GM12878 (cell line): ENCODE data around the gene PAK6. TPM values are rescaled to one million over a fixed set of nuclear protein-coding genes. Genes with fewer than 3 reads are reported as not detected.

Experiments
- ATAC-seq: fragments of 200-7000 bp; cut with Tn5 transposase; 3 replicates; pipeline ENCODE4 v1.9.1; 2020; ENCODE audit warnings: mild to moderate bottlenecking, moderate library complexity
- BruUV-seq: library from RNA; stranded (reverse); fragments of 400-500 nt; replicated peaks from 2 replicates; lab custom pipeline; 2021; lab: Mats Ljungman, UMichigan
- CTCF ChIA-PET: fragments of 300-600 bp; sonication (Branson Sonifier 250); formaldehyde crosslinking; extraction: SDS; loops from one replicate; lab custom pipeline; 2021; ENCODE audit warnings: inconsistent platforms; lab: Yijun Ruan, JAX
- POLR2A ChIA-PET: fragments of 350-600 bp; formaldehyde crosslinking; extraction: SDS; loops from one replicate; lab custom pipeline; 2021; ENCODE audit warnings: inconsistent platforms; lab: Charles Lee
- RAD21 ChIA-PET: fragments of 300-600 bp; sonication (Branson Sonifier 250); formaldehyde crosslinking; loops from one replicate; lab custom pipeline; 2023; ENCODE audit warnings: antibody characterized with exemption; ENCODE audit not compliant: unreplicated experiment; lab: Charles Lee
- SMC1A ChIA-PET: fragments of 300-600 bp; sonication (Branson Sonifier 250); formaldehyde crosslinking; loops from one replicate; lab custom pipeline; 2023; ENCODE audit not compliant: unreplicated experiment, uncharacterized antibody; lab: Charles Lee
- DNase-seq: peaks from one replicate; pipeline ENCODE4 v3.0.0-alpha.2; 2011; ENCODE audit warnings: low read depth, low spot score
- FAIRE-seq: peaks from 3 replicates; lab custom pipeline; 2011; peaks lifted over from hg19 to GRCh38; lab: Jason Lieb, UNC
- H2AFZ ChIP-seq: 2 replicates; pipeline ENCODE4 v1.6.0; 2011; ENCODE audit warnings: low read depth, low read length, control low read depth; ENCODE audit not compliant: control insufficient read depth
- H3K27ac ChIP-seq: 2 replicates; pipeline ENCODE4 v1.5.1; 2011; ENCODE audit warnings: control low read depth; ENCODE audit not compliant: control insufficient read depth, insufficient read depth
- H3K27me3 ChIP-seq, 2 experiments: replicated peaks in 1 of 2; 2 replicates each; pipeline versions ENCODE4 v1.6.0 to v1.6.1; 2011; ENCODE audit warnings: low read length in 1 of 2; ENCODE audit not compliant: control insufficient read depth in 2 of 2, insufficient read depth in 2 of 2
- H3K36me3 ChIP-seq, 2 experiments: 2 replicates each; pipeline ENCODE4 v1.5.1; 2011; ENCODE audit warnings: low read length in 1 of 2; ENCODE audit not compliant: control insufficient read depth in 2 of 2, insufficient read depth in 2 of 2
- H3K4me1 ChIP-seq: 2 replicates; pipeline ENCODE4 v1.6.1; 2011; ENCODE audit warnings: mild to moderate bottlenecking, low read length, moderate library complexity, mixed read lengths; ENCODE audit not compliant: control insufficient read depth, insufficient read depth
- H3K4me2 ChIP-seq: 2 replicates; pipeline ENCODE4 v1.6.0; 2011; ENCODE audit warnings: control low read depth; ENCODE audit not compliant: control insufficient read depth, insufficient read depth
- H3K4me3 ChIP-seq: fragments of 200-600 bp; sonication (generic); 2 replicates; pipeline ENCODE4 v1.5.1; 2016
- H3K79me2 ChIP-seq: 2 replicates; pipeline ENCODE4 v1.6.0; 2011; ENCODE audit warnings: low read length; ENCODE audit not compliant: control insufficient read depth, insufficient read depth
- H3K9ac ChIP-seq: 2 replicates; pipeline ENCODE4 v1.8.0; 2011; ENCODE audit warnings: low read length, control low read depth, mixed read lengths; ENCODE audit not compliant: control insufficient read depth, insufficient read depth
- H3K9me3 ChIP-seq: replicated peaks from 3 replicates; pipeline ENCODE4 v1.5.1; 2011; ENCODE audit warnings: mild to moderate bottlenecking, low read length; ENCODE audit not compliant: control insufficient read depth, insufficient read depth
- H4K20me1 ChIP-seq: 2 replicates; pipeline ENCODE4 v1.6.0; 2011; ENCODE audit not compliant: control insufficient read depth, insufficient read depth
- DPF2 ChIP-seq: fragments of 450-650 bp; IDR thresholded peaks from 2 replicates; pipeline ENCODE4 v1.6.1; 2017; ENCODE audit warnings: mild to moderate bottlenecking
- JUNB ChIP-seq: IDR thresholded peaks from 2 replicates; pipeline ENCODE4 v1.6.1; 2016; ENCODE audit warnings: antibody characterized with exemption, mild to moderate bottlenecking
- POLR2AphosphoS2 ChIP-seq: IDR thresholded peaks from 2 replicates; pipeline ENCODE4 v1.6.1; 2011; ENCODE audit warnings: low read depth, mild to moderate bottlenecking, low read length, improper control_type of control experiment, moderate library complexity
- POU2F2 ChIP-seq: IDR thresholded peaks from 3 replicates; pipeline ENCODE4 v1.6.1; 2011; ENCODE audit warnings: low read depth, mild to moderate bottlenecking, low read length, borderline replicate concordance
- SIN3A ChIP-seq: IDR thresholded peaks from 2 replicates; pipeline ENCODE4 v1.6.1; 2012; ENCODE audit warnings: low read depth, low read length, improper control_type of control experiment
- SPI1 ChIP-seq: IDR thresholded peaks from 2 replicates; pipeline ENCODE4 v1.6.1; 2011; ENCODE audit warnings: low read depth, mild to moderate bottlenecking, low read length, moderate library complexity, borderline replicate concordance; ENCODE audit not compliant: insufficient read depth
- TCF7 ChIP-seq: IDR thresholded peaks from 2 replicates; pipeline ENCODE4 v1.6.1; 2014; ENCODE audit warnings: antibody characterized with exemption, borderline replicate concordance
- ZBED1 ChIP-seq: IDR thresholded peaks from 2 replicates; pipeline ENCODE4 v1.6.1; 2016; ENCODE audit warnings: borderline replicate concordance
- in situ Hi-C: fragments of 300-500 bp; cut with MboI; formaldehyde crosslinking; loops from 9 replicates; pipeline ENCODE4 v1.14.3; 2018; ENCODE audit warnings: mixed read lengths
- intact Hi-C: fragments of 100-400 bp; cut with micrococcal nuclease; formaldehyde crosslinking; loops from one replicate; pipeline ENCODE4 v1.14.2; 2022; ENCODE audit not compliant: unreplicated experiment
- polyA plus RNA-seq, 11 experiments: library from polyadenylated mRNA; depleted of rRNA in 4 of 11; unstranded in 6 of 11; stranded (reverse) in 5 of 11; fragments of >200 nt; fragmentation: Nextera tagmentation in 4 of 11; fragmentation: Illumina TruSeq in 1 of 11; extraction: Ambion mirVana in 4 of 11; extraction: Trizol in 1 of 11; gene quantifications; 1 replicate in 1 of 11; 2 replicates in 10 of 11; pipeline versions ENCODE4 v1.2.1 to v1.2.3, GENCODE V29; 2011 to 2016; ENCODE audit warnings: inconsistent platforms in 2 of 11, missing spikeins in 2 of 11, low read depth in 1 of 11
- total RNA-seq, 4 experiments: library from RNA; depleted of rRNA in 3 of 4; stranded (reverse); fragments of >200 nt in 3 of 4; fragmentation: Illumina TruSeq in 1 of 4; extraction: Trizol in 1 of 4; gene quantifications; 2 replicates each; pipeline versions ENCODE4 v1.2.1 to v1.2.3, GENCODE V29; 2013 to 2021
- TF ChIP-seq, protein P1 (sequence below): fragments of 450-650 bp; IDR thresholded peaks from 2 replicates; pipeline ENCODE4 v1.6.1; 2017; ENCODE audit warnings: mild to moderate bottlenecking

Gene PAK6
- total and polyA plus RNA-seq, 10 of the 15 experiments (the other 5 are each of a cell fraction or from before 2014, with no cell fraction given) = 0.07 to 0.92 (median 0.31) TPM; not detected in 2

DNA sequence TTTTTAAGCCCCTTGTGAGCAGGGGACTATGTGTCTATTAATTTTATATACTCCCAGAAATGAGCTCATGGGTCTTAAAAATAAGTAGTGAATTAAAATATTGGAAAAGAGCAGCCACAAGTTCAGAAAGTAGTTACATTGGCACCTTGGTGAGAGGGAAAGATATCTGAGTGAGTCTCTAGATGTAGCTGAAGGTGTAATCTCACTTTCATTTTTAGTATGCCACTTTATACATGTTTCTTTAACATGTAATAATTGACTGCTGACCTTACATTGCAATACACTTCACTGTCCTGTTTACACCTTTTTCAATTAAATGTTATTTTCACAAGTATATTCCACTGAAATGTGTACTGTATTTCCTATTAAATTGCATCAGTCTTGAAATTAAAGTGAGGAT, 12.1 kb upstream of the PAK6 start:
- Histone ChIP-seq H3K4me2 (no peak overlapping the region), H3K9ac (no peak overlapping the region), H3K36me3 (peaks cover 12 to 26% of the 10 kb centered on the region in 2 experiments), H3K27ac (no peak overlapping the region), H3K79me2 (no peaks in the 10 kb centered on the region), H3K4me3 (no peak overlapping the region), H3K27me3 (no peaks in the 10 kb centered on the region), H2AFZ (no peak overlapping the region), H3K4me1 (no peaks in the 10 kb centered on the region; the same call in 1 of the 2 replicates), H4K20me1 (no peaks in the 10 kb centered on the region), H3K9me3 (no peaks in the 10 kb centered on the region)
- ChIA-PET POLR2A (no interaction called here), CTCF (interaction anchor here (0.9 to 5.9 kb wide), 12 partner anchors 9 to 187 kb away, joined by 3 to 38 read pairs (median 4); partner anchors contain the start of gene SRP14), SMC1A (interaction anchor here (0.6 to 3.5 kb wide), 10 partner anchors 9 to 1102 kb away, joined by 3 to 24 read pairs (median 4); partner anchors contain the start of gene PLCB2), RAD21 (interaction anchor here (0.8 to 2.2 kb wide), 5 partner anchors 9 to 178 kb away, joined by 3 to 13 read pairs (median 4); no protein-coding TSS in a partner anchor)
- ATAC-seq (peak; percentile 83), FAIRE-seq (peak; percentile 44), DNase-seq (no peak)
- no TSS peak for BruUV-seq
- in situ Hi-C loops (no loop called here), intact Hi-C loops (no loop called here)
- TF ChIP-seq SIN3A (no peak), DPF2 (0 out of 2 replicates have a peak, but pooled peaks have one; percentile 31), POU2F2 (no peak), JUNB (peak; percentile 45), TCF7 (no peak), SPI1 (no peak), ZBED1 (no peak), POLR2AphosphoS2 (no peak)
- TF ChIP-seq, protein P1, sequence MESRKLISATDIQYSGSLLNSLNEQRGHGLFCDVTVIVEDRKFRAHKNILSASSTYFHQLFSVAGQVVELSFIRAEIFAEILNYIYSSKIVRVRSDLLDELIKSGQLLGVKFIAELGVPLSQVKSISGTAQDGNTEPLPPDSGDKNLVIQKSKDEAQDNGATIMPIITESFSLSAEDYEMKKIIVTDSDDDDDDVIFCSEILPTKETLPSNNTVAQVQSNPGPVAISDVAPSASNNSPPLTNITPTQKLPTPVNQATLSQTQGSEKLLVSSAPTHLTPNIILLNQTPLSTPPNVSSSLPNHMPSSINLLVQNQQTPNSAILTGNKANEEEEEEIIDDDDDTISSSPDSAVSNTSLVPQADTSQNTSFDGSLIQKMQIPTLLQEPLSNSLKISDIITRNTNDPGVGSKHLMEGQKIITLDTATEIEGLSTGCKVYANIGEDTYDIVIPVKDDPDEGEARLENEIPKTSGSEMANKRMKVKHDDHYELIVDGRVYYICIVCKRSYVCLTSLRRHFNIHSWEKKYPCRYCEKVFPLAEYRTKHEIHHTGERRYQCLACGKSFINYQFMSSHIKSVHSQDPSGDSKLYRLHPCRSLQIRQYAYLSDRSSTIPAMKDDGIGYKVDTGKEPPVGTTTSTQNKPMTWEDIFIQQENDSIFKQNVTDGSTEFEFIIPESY = no peak
